Transverse colon (tissue), 4 donors: Measurements from ENCODE around the gene PNMA6E.

Experiments used
- EP300 ChIP-seq: sonication (generic); formaldehyde crosslinking; IDR thresholded peaks from one replicate; pipeline ENCODE4 v1.6.1; 2017; ENCODE audit warnings: antibody characterized with exemption, low read depth
- POLR2A ChIP-seq: fragments of 450-650 bp; IDR thresholded peaks from one replicate; pipeline ENCODE4 v1.6.1; 2016; ENCODE audit warnings: antibody characterized with exemption, mild to moderate bottlenecking, moderate library complexity
- POLR2AphosphoS5 ChIP-seq, 3 donors: sonication (generic); formaldehyde crosslinking; IDR thresholded peaks; one replicate each; pipeline ENCODE4 v1.6.1; 2016; ENCODE audit warnings: antibody characterized with exemption in 3 of 3
- TF ChIP-seq, protein P1 (sequence below), 5 experiments: fragments of 200-600 bp in 3 of 5; fragments of 450-650 bp in 2 of 5; sonication (generic) in 3 of 5; IDR thresholded peaks; 1 replicate in 2 of 5; 2 replicates in 3 of 5; pipeline ENCODE4 v1.5.1; 2016 to 2017; ENCODE audit warnings: antibody characterized with exemption in 5 of 5, inconsistent platforms in 3 of 5, mild to moderate bottlenecking in 2 of 5, moderate library complexity in 1 of 5

DNA sequence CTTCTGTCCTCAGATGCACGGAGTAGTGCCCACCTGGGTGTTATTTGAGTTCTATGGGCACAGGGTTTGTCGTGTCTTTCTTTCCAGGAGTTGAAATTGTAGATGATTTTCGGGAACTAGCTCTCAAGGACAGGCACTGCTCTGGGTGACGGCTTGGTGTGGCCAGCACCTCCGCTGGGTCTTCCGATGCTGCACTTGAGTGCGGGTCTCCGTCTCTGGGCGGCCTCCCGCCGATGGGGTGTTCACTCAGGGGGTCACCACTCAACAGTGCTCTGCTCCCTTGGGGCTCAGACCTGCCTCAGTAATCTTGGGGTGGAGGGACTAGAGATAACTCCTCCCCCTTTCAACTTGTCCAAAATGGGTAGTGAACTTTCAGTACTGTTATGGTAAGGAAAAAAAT, 12.6 kb upstream of the PNMA6E start:
- no peak for TF ChIP-seq EP300
- TF ChIP-seq, protein P1, sequence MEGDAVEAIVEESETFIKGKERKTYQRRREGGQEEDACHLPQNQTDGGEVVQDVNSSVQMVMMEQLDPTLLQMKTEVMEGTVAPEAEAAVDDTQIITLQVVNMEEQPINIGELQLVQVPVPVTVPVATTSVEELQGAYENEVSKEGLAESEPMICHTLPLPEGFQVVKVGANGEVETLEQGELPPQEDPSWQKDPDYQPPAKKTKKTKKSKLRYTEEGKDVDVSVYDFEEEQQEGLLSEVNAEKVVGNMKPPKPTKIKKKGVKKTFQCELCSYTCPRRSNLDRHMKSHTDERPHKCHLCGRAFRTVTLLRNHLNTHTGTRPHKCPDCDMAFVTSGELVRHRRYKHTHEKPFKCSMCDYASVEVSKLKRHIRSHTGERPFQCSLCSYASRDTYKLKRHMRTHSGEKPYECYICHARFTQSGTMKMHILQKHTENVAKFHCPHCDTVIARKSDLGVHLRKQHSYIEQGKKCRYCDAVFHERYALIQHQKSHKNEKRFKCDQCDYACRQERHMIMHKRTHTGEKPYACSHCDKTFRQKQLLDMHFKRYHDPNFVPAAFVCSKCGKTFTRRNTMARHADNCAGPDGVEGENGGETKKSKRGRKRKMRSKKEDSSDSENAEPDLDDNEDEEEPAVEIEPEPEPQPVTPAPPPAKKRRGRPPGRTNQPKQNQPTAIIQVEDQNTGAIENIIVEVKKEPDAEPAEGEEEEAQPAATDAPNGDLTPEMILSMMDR (IDR thresholded peaks at IDR 0.05) = no peak
- TF ChIP-seq POLR2A = no peak
- no peak for TF ChIP-seq POLR2AphosphoS5 (IDR thresholded peaks at IDR 0.05)
